HCT116 (cell line): ENCODE results near the gene ABCA6. TPM values are rescaled to one million over a fixed set of nuclear protein-coding genes. Genes with fewer than 3 reads are reported as not detected.
"Not testable (repeated sequence)": the region's sequence is repeated elsewhere in the genome, so short reads cannot be mapped to it uniquely, and the experiment has no call there.

Experiments
- ATAC-seq: fragments of 200-7000 bp; cut with Tn5 transposase; 2 replicates; pipeline ENCODE4 v1.9.1; 2020; ENCODE audit warnings: mild to moderate bottlenecking, moderate library complexity
- BruUV-seq: library from RNA; stranded (reverse); fragments of 400-500 nt; replicated peaks from 2 replicates; lab custom pipeline; 2021; lab: Mats Ljungman, UMichigan
- CTCF ChIA-PET: fragments of 300-600 bp; sonication (Branson Sonifier 250); formaldehyde crosslinking; loops from one replicate; lab custom pipeline; 2021; ENCODE audit warnings: antibody characterized with exemption; lab: Charles Lee
- POLR2A ChIA-PET: fragments of 300-600, 350-600 bp; sonication (Branson Sonifier 250); formaldehyde crosslinking; loops from one replicate; lab custom pipeline; 2021; ENCODE audit warnings: antibody characterized with exemption; lab: Charles Lee
- RAD21 ChIA-PET, 2 experiments: fragments of 300-600 bp; sonication (Branson Sonifier 250); formaldehyde crosslinking; loops; one replicate each; lab custom pipeline; 2023; ENCODE audit warnings: low total read pairs in 2 of 2; ENCODE audit not compliant: uncharacterized antibody in 2 of 2, unreplicated experiment in 2 of 2, low non-redundant PET in 1 of 2; lab: Charles Lee
- DNase-seq: peaks from one replicate; pipeline ENCODE4 v3.0.0-alpha.2; 2010; ENCODE audit warnings: low read depth, low spot score
- H2AFZ ChIP-seq: fragments of 200-600 bp; shearing (Covaris generic), sonication (generic); 2 replicates; pipeline ENCODE4 v1.6.1; 2017; ENCODE audit warnings: low read depth, mixed run types, mixed read lengths, antibody characterized with exemption, low read length; ENCODE audit not compliant: poor library complexity, severe bottlenecking
- H3K27ac ChIP-seq: 2 replicates; pipeline ENCODE4 v1.5.1; 2012; ENCODE audit warnings: low read depth, low read length
- H3K27me3 ChIP-seq: fragments of 200-600 bp; sonication (generic); 2 replicates; pipeline ENCODE4 v1.6.1; 2016; ENCODE audit warnings: mixed run types, low read length, mixed read lengths; ENCODE audit not compliant: insufficient read depth
- H3K36me3 ChIP-seq, 2 experiments: fragments of 200-500 bp in 1 of 2; fragments of 200-600 bp in 1 of 2; sonication (Bioruptor generic) in 1 of 2; sonication (generic) in 1 of 2; 2 replicates each; pipeline versions ENCODE4 v1.5.1 to v1.6.1; 2014 to 2016; ENCODE audit warnings: low read length in 2 of 2, inconsistent platforms in 1 of 2, mixed read lengths in 1 of 2, mixed run types in 1 of 2; ENCODE audit not compliant: insufficient read depth in 2 of 2, control insufficient read depth in 1 of 2
- H3K4me1 ChIP-seq, 2 experiments: fragments of 200-600 bp in 1 of 2; sonication (generic) in 1 of 2; 2 replicates each; pipeline versions ENCODE4 v1.5.1 to v1.6.1; 2012 to 2017; ENCODE audit warnings: low read length in 2 of 2, inconsistent platforms in 1 of 2, mild to moderate bottlenecking in 1 of 2, mixed read lengths in 1 of 2, mixed run types in 1 of 2, moderate library complexity in 1 of 2; ENCODE audit not compliant: insufficient read depth in 2 of 2, control insufficient read depth in 1 of 2
- H3K4me2 ChIP-seq: fragments of 200-600 bp; sonication (generic); 2 replicates; pipeline ENCODE4 v1.6.1; 2017; ENCODE audit warnings: mixed run types, low read length, mixed read lengths
- H3K4me3 ChIP-seq, 2 experiments: fragments of 200-600 bp in 1 of 2; sonication (generic) in 1 of 2; replicated peaks in 1 of 2; 2 replicates each; pipeline ENCODE4 v1.5.1; 2011 to 2016; ENCODE audit warnings: low read length in 2 of 2, control low read depth in 1 of 2, low read depth in 1 of 2, mild to moderate bottlenecking in 1 of 2, mixed read lengths in 1 of 2, mixed run types in 1 of 2
- H3K79me2 ChIP-seq: fragments of 200-600 bp; sonication (generic); 2 replicates; pipeline ENCODE4 v1.6.1; 2017; ENCODE audit warnings: mild to moderate bottlenecking, mixed run types, low read length, moderate library complexity, mixed read lengths; ENCODE audit not compliant: insufficient read depth
- H3K9ac ChIP-seq: fragments of 200-600 bp; sonication (generic); 2 replicates; pipeline ENCODE4 v1.6.1; 2016; ENCODE audit warnings: low read length, mixed read lengths
- H3K9me2 ChIP-seq: fragments of 200-600 bp; sonication (generic), shearing (Covaris generic); 2 replicates; pipeline ENCODE4 v1.6.1; 2017; ENCODE audit warnings: mixed run types, mild to moderate bottlenecking, moderate library complexity; ENCODE audit not compliant: insufficient read depth
- H3K9me3 ChIP-seq, 2 experiments: fragments of 200-500 bp in 1 of 2; fragments of 200-600 bp in 1 of 2; sonication (Bioruptor generic) in 1 of 2; sonication (generic) in 1 of 2; 2 replicates each; pipeline ENCODE4 v1.6.1; 2014 to 2017; ENCODE audit warnings: low read length in 2 of 2, mixed read lengths in 2 of 2, inconsistent platforms in 1 of 2, low read depth in 1 of 2, mild to moderate bottlenecking in 1 of 2, mixed run types in 1 of 2, moderate library complexity in 1 of 2; ENCODE audit not compliant: control insufficient read depth in 1 of 2, insufficient read depth in 1 of 2
- H4K20me1 ChIP-seq: fragments of 200-600 bp; sonication (generic), shearing (Covaris generic); 2 replicates; pipeline ENCODE4 v1.6.1; 2017; ENCODE audit warnings: mixed run types, mild to moderate bottlenecking, moderate library complexity; ENCODE audit not compliant: insufficient read depth
- ATF3 ChIP-seq: IDR thresholded peaks from 2 replicates; pipeline ENCODE4 v1.6.1; 2012
- CEBPB ChIP-seq: IDR thresholded peaks from 2 replicates; pipeline ENCODE4 v1.6.1; 2012; ENCODE audit warnings: low read depth
- ELF1 ChIP-seq: IDR thresholded peaks from 2 replicates; pipeline ENCODE4 v1.6.1; 2012; ENCODE audit warnings: low read depth, borderline replicate concordance
- JUND ChIP-seq: IDR thresholded peaks from 2 replicates; pipeline ENCODE4 v1.6.1; 2012
- SIN3A ChIP-seq: IDR thresholded peaks from 2 replicates; pipeline ENCODE4 v1.6.1; 2012; ENCODE audit warnings: low read depth
- TCF7L2 ChIP-seq: IDR thresholded peaks from 2 replicates; pipeline ENCODE4 v1.7.0; 2011; ENCODE audit warnings: borderline replicate concordance, inconsistent platforms; ENCODE audit not compliant: insufficient read depth, insufficient read length; ENCODE audit errors: extremely low read depth
- intact Hi-C: fragments of 100-400 bp; cut with micrococcal nuclease; formaldehyde crosslinking; loops from 2 replicates; pipeline ENCODE4 v1.10.0; 2022
- total RNA-seq: library from RNA; stranded (reverse); gene quantifications from one replicate; pipeline ENCODE4 v1.2.1, GENCODE V29; 2021; ENCODE audit not compliant: unreplicated experiment

Gene ABCA6
- total RNA-seq, 1 experiment from 2014 or later: 0.44 TPM

GRCh38 chr17:69170377-69170776, 28.7 kb upstream of the ABCA6 start:
- no peak overlapping the region for H3K4me3 ChIP-seq
- ChIA-PET CTCF (no interaction called here), RAD21 (no interaction called here), POLR2A (no interaction called here)
- BruUV-seq: no TSS peak
- no peaks in the 10 kb centered on the region for H4K20me1 ChIP-seq
- H3K79me2 ChIP-seq: no peaks in the 10 kb centered on the region
- no peak for TF ChIP-seq TCF7L2
- no peak for TF ChIP-seq JUND
- no peak for TF ChIP-seq ATF3
- TF ChIP-seq SIN3A: no peak
- TF ChIP-seq ELF1: no peak
- no peak for TF ChIP-seq CEBPB
- intact Hi-C loops: no loop called here
- no peaks in the 10 kb centered on the region for H3K9me3 ChIP-seq
- no peak overlapping the region for H2AFZ ChIP-seq
- DNase-seq (no peak), ATAC-seq (no peak)
- no peaks in the 10 kb centered on the region; the same call in 1 of the 2 replicates for H3K9me2 ChIP-seq
- H3K9ac ChIP-seq: no peak overlapping the region
- no peaks in the 10 kb centered on the region for H3K27me3 ChIP-seq
- H3K4me1 ChIP-seq: peaks cover 2 to 5% of the 10 kb centered on the region in 2 experiments
- H3K27ac ChIP-seq: no peak overlapping the region
- no peak overlapping the region for H3K4me2 ChIP-seq
- H3K36me3 ChIP-seq: no peaks in the 10 kb centered on the region

GRCh38 chr17:69168642-69169041, 26.9 kb upstream of the ABCA6 start:
- POLR2A ChIA-PET, ATAC-seq, DNase-seq, RAD21 ChIA-PET, H4K20me1 ChIP-seq, CTCF ChIA-PET, H3K27ac ChIP-seq, H2AFZ ChIP-seq, BruUV-seq, H3K9me3 ChIP-seq, H3K79me2 ChIP-seq, H3K36me3 ChIP-seq, H3K4me2 ChIP-seq, H3K27me3 ChIP-seq, H3K9me2 ChIP-seq, intact Hi-C loops, H3K9ac ChIP-seq, H3K4me3 ChIP-seq, H3K4me1 ChIP-seq: not testable (repeated sequence)
